Psoas muscle (tissue), 8 donors: ENCODE results near the gene STIMATE. TPM values are rescaled to one million over a fixed set of nuclear protein-coding genes. Genes with fewer than 3 reads are reported as not detected.

Experiments used
- ATAC-seq, 4 donors: fragments of 200-7000 bp; cut with Tn5 transposase; one replicate each; pipeline ENCODE4 v1.9.1; 2020; ENCODE audit warnings: moderate library complexity in 3 of 4, mild to moderate bottlenecking in 2 of 4
- DNase-seq, 2 donors: peaks; one replicate each; pipeline ENCODE4 v3.0.0-alpha.2; 2020
- H3K27ac ChIP-seq: fragments of 200-600 bp; one replicate; pipeline ENCODE4 v1.8.0; 2022
- H3K27me3 ChIP-seq, 3 donors: fragments of 200-600 bp in 1 of 3; one replicate each; pipeline versions ENCODE4 v1.6.1 to v1.8.0; 2013 to 2022; ENCODE audit warnings: low read length in 2 of 3, mild to moderate bottlenecking in 2 of 3, moderate library complexity in 1 of 3; ENCODE audit not compliant: insufficient read depth in 3 of 3
- H3K36me3 ChIP-seq, 2 donors: fragments of 200-600 bp in 1 of 2; one replicate each; pipeline versions ENCODE4 v1.6.1 to v1.8.0; 2013 to 2022; ENCODE audit warnings: low read depth in 1 of 2, mild to moderate bottlenecking in 1 of 2, moderate library complexity in 1 of 2; ENCODE audit not compliant: insufficient read depth in 1 of 2
- H3K4me1 ChIP-seq: fragments of 200-600 bp; one replicate; pipeline ENCODE4 v1.8.0; 2022
- H3K4me3 ChIP-seq: fragments of 200-600 bp; one replicate; pipeline ENCODE4 v1.8.0; 2022; ENCODE audit warnings: mild to moderate bottlenecking
- H3K9me3 ChIP-seq: fragments of 200-600 bp; one replicate; pipeline ENCODE4 v1.8.0; 2022
- CTCF ChIP-seq: fragments of 200-600 bp; IDR thresholded peaks from one replicate; pipeline ENCODE4 v1.8.0; 2022; ENCODE audit warnings: antibody characterized with exemption
- WGBS, 3 donors: extraction: QIAGEN DNeasy Blood & Tissue Kit; methylation state at CpG; one replicate each; pipeline versions ENCODE4 v1.1.6 to v1.1.7; 2013; 5-methylcytosine and 5-hydroxymethylcytosine counted together
- intact Hi-C, 2 donors: fragments of 100-400 bp; cut with DNase I; formaldehyde crosslinking; loops; one replicate each; pipeline versions ENCODE4 v1.11.0 to v1.14.2; 2022
- polyA plus RNA-seq, 3 donors: library from polyadenylated mRNA; stranded (reverse); fragments of 200-250 nt; gene quantifications; one replicate each; pipeline ENCODE4 v1.2.3, GENCODE V29; 2013
- total RNA-seq, 4 donors: library from RNA; stranded (reverse); fragmentation: NEBNext Ultra II Directional in 2 of 4; extraction: Animal tissue kit (Norgen Biotek cat#: 25700) in 2 of 4; gene quantifications; one replicate each; pipeline versions ENCODE4 v1.2.1 to v1.2.4, GENCODE V29; 2021 to 2023
- donor health status: healthy with polysubstance abuse.
- donor health status: DM: no; HTN: no; CAD: no; lungs with moderate emphysema.
- donor health status: Bipolar disorder and iron deficiency.
- donor health status: healthy.
- donor health status: DM: yes; HTN: yes; CAD: no.
- donor health status: DM: no; HTN: no; CAD: no.
- donor health status: DM: no; HTN: no; CAD: no.
- donor health status: DM: yes; HTN: yes; CAD: no.

STIMATE gene
- total and polyA plus RNA-seq, 7 donors = 3.5 to 22.3 (median 10.2) TPM

DNA sequence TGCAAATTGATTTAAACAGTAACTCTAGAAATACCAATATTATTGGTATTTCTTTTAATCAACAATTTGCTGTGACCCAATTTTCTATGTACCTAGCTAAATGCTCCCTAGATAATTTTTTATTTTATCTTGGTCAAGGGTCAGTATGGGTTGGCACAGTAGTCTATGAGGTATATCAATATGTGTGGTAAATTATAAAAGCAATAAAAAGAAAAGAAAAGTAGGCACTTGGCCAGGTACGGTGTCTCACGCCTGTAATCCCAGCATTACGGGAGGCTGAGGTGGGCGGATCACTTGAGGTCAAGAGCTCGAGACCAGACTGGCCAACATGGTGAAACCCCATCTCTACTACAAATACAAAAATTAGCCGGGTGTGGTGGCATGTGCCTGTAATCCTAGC is 34.0 kb upstream of the STIMATE start:
- Histone ChIP-seq H3K27me3 (no peaks in the 10 kb centered on the region), H3K4me3 (no peak overlapping the region), H3K27ac (no peak overlapping the region), H3K36me3 (peaks cover 2 to 59% of the 10 kb centered on the region in 2 donors), H3K9me3 (no peaks in the 10 kb centered on the region), H3K4me1 (peaks cover 4% of the 10 kb centered on the region)
- intact Hi-C loops = loop anchor here in 1 of 2 donors (5.0 kb wide), 1 partner anchor 79 kb away; no protein-coding TSS in a partner anchor
- DNase-seq = no peak
- no peak for ATAC-seq
- TF ChIP-seq CTCF = no peak
- 78 to 86% (median 86%) methylated on average over 6 of the region's 6 CpGs for WGBS, 3 donors

- no peak for DNase-seq
- peaks cover 2 to 65% of the 10 kb centered on the region in 2 donors for H3K36me3 ChIP-seq
- ATAC-seq = no peak
Observed at GRCh38 chr3:52930748-52931147, 33.4 kb upstream of the STIMATE start.

DNA sequence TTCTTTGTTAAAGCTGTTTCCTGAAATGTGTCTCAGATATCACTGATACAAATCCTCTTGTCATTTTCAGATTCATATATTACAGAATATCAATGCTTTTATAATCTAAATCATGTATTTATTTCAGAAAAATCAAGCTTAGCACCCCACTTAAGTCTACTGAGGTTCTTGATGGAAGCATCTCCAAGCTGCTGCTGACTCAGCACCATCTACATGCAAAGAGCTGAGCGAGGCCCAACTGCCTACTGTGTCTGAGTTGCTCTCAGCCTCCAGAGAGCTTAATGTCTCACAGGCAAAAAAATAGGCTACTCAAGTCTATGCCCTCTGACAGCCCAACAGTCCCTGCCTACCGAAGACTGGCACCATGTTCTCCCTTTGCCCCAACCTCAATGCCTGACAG is 29.2 kb upstream of the STIMATE start:
- intact Hi-C loops = loop anchor here in 1 of 2 donors (10.0 kb wide), 1 partner anchor 182 kb away; no protein-coding TSS in a partner anchor
- H3K4me3 ChIP-seq = no peak overlapping the region
- no peak overlapping the region for H3K27ac ChIP-seq
- H3K4me1 ChIP-seq = no peaks in the 10 kb centered on the region
- 98 to 100% (median 98%) methylated on average over 2 of the region's 2 CpGs for WGBS, 3 donors
- H3K27me3 ChIP-seq = no peaks in the 10 kb centered on the region
- DNase-seq (no peak), ATAC-seq (no peak)
- H3K9me3 ChIP-seq = no peaks in the 10 kb centered on the region
- peaks cover 2 to 93% of the 10 kb centered on the region in 2 donors for H3K36me3 ChIP-seq
- TF ChIP-seq CTCF = no peak

More at GRCh38 chr3:52930748-52931147, 33.4 kb upstream of the STIMATE start:
- no peak for TF ChIP-seq CTCF
- no peak overlapping the region for H3K27ac ChIP-seq
- H3K4me3 ChIP-seq = no peak overlapping the region
- no peaks in the 10 kb centered on the region for H3K9me3 ChIP-seq
- no peaks in the 10 kb centered on the region for H3K27me3 ChIP-seq
- intact Hi-C loops = loop anchor here in 1 of 2 donors (5.0 kb wide), 1 partner anchor 78 kb away; no protein-coding TSS in a partner anchor
- WGBS, 3 donors = 87 to 94% (median 92%) methylated on average over 3 of the region's 3 CpGs
- H3K4me1 ChIP-seq = peaks cover 4% of the 10 kb centered on the region

GRCh38 chr3:52925405-52926313 is 28.3 kb upstream of the STIMATE start:
- intact Hi-C loops = loop anchor here in 1 of 2 donors (10.0 kb wide), 1 partner anchor 181 kb away; no protein-coding TSS in a partner anchor
- H3K4me1 ChIP-seq = no peaks in the 10 kb centered on the region
- TF ChIP-seq CTCF = no peak
- H3K4me3 ChIP-seq = no peak overlapping the region
- H3K27me3 ChIP-seq = no peaks in the 10 kb centered on the region
- 73 to 81% (median 80%) methylated on average over 6 of the region's 6 CpGs for WGBS, 3 donors
- ATAC-seq = no peak
- H3K36me3 ChIP-seq = peaks cover 2 to 93% of the 10 kb centered on the region in 2 donors
- no peaks in the 10 kb centered on the region for H3K9me3 ChIP-seq
- DNase-seq = no peak
- H3K27ac ChIP-seq = no peak overlapping the region
